H9 (cell line): ENCODE data around the gene SUPT20H. TPM values are rescaled to one million over a fixed set of nuclear protein-coding genes. Genes with fewer than 3 reads are reported as not detected.

ENCODE experiments used
- DNase-seq: peaks from one replicate; pipeline ENCODE4 v3.0.0-alpha.2; 2017
- H2AFZ ChIP-seq: one replicate; pipeline ENCODE4 v1.6.1; 2013; ENCODE audit warnings: mild to moderate bottlenecking, low read length, control low read depth, moderate library complexity
- H2AK5ac ChIP-seq: 2 replicates; pipeline ENCODE4 v1.6.1; 2013; ENCODE audit warnings: low read length, control low read depth, mixed read lengths; ENCODE audit not compliant: insufficient read length
- H2BK120ac ChIP-seq: one replicate; pipeline ENCODE4 v1.6.1; 2013; ENCODE audit warnings: low read depth, mild to moderate bottlenecking, low read length, control low read depth, inconsistent platforms; ENCODE audit not compliant: poor library complexity, severe bottlenecking
- H2BK12ac ChIP-seq: 2 replicates; pipeline ENCODE4 v1.6.1; 2013; ENCODE audit warnings: low read length, control low read depth, mixed read lengths, low read depth; ENCODE audit not compliant: insufficient read length
- H2BK15ac ChIP-seq: 2 replicates; pipeline ENCODE4 v1.6.1; 2013; ENCODE audit warnings: low read depth, low read length, control low read depth
- H2BK20ac ChIP-seq: one replicate; pipeline ENCODE4 v1.6.1; 2013; ENCODE audit warnings: low read depth, mild to moderate bottlenecking, low read length, control low read depth, inconsistent platforms; ENCODE audit not compliant: poor library complexity, severe bottlenecking
- H2BK5ac ChIP-seq: 2 replicates; pipeline ENCODE4 v1.6.1; 2013; ENCODE audit warnings: low read length, control low read depth, mixed read lengths; ENCODE audit not compliant: insufficient read length
- H3K14ac ChIP-seq: 2 replicates; pipeline ENCODE4 v1.6.1; 2013; ENCODE audit warnings: low read length, control low read depth; ENCODE audit not compliant: insufficient read depth
- H3K18ac ChIP-seq: 2 replicates; pipeline ENCODE4 v1.6.1; 2013; ENCODE audit warnings: low read depth, mild to moderate bottlenecking, mixed read lengths, low read length, control low read depth; ENCODE audit not compliant: insufficient read length
- H3K23ac ChIP-seq: 2 replicates; pipeline ENCODE4 v1.6.1; 2013; ENCODE audit warnings: low read length, control low read depth, mixed read lengths, low read depth; ENCODE audit not compliant: insufficient read length
- H3K23me2 ChIP-seq: 2 replicates; pipeline ENCODE4 v1.6.1; 2013; ENCODE audit warnings: low read depth, mild to moderate bottlenecking, mixed read lengths, low read length, control low read depth; ENCODE audit not compliant: insufficient read length, poor library complexity, severe bottlenecking
- H3K27ac ChIP-seq: 2 replicates; pipeline ENCODE4 v1.5.1; 2013; ENCODE audit warnings: low read length, control low read depth, mixed read lengths, low read depth; ENCODE audit not compliant: insufficient read length
- H3K27me3 ChIP-seq: 2 replicates; pipeline ENCODE4 v1.6.1; 2013; ENCODE audit warnings: low read length, control low read depth, inconsistent platforms; ENCODE audit not compliant: insufficient read depth
- H3K4ac ChIP-seq: 2 replicates; pipeline ENCODE4 v1.6.1; 2013; ENCODE audit warnings: low read depth, mild to moderate bottlenecking, control low read depth, inconsistent platforms, low read length, moderate library complexity
- H3K4me1 ChIP-seq: 2 replicates; pipeline ENCODE4 v1.6.1; 2013; ENCODE audit warnings: low read length, control low read depth, inconsistent platforms; ENCODE audit not compliant: insufficient read depth
- H3K4me2 ChIP-seq: 2 replicates; pipeline ENCODE4 v1.6.1; 2013; ENCODE audit warnings: low read length, control low read depth, mixed read lengths; ENCODE audit not compliant: insufficient read length, insufficient read depth
- H3K56ac ChIP-seq: 2 replicates; pipeline ENCODE4 v1.6.1; 2013; ENCODE audit warnings: low read depth, mild to moderate bottlenecking, mixed read lengths, low read length, control low read depth; ENCODE audit not compliant: insufficient read length
- H3K79me1 ChIP-seq: 2 replicates; pipeline ENCODE4 v1.6.1; 2013; ENCODE audit warnings: low read depth, mild to moderate bottlenecking, moderate library complexity, low read length, control low read depth, inconsistent platforms; ENCODE audit not compliant: insufficient read depth, poor library complexity, severe bottlenecking
- H3K79me2 ChIP-seq: 2 replicates; pipeline ENCODE4 v1.6.1; 2013; ENCODE audit warnings: low read length, control low read depth, inconsistent platforms; ENCODE audit not compliant: insufficient read depth
- H3K9ac ChIP-seq: 2 replicates; pipeline ENCODE4 v1.6.1; 2013; ENCODE audit warnings: low read length, control low read depth, mixed read lengths; ENCODE audit not compliant: insufficient read length; ENCODE audit errors: extremely low read depth
- H3K9me3 ChIP-seq: one replicate; pipeline ENCODE4 v1.6.1; 2013; ENCODE audit warnings: low read depth, low read length, inconsistent platforms; ENCODE audit not compliant: control insufficient read depth
- H3T11ph ChIP-seq: one replicate; pipeline ENCODE4 v1.6.1; 2013; ENCODE audit warnings: mild to moderate bottlenecking, low read length, control low read depth, inconsistent platforms
- H4K20me1 ChIP-seq: one replicate; pipeline ENCODE4 v1.6.1; 2013; ENCODE audit not compliant: control insufficient read depth, insufficient read length, insufficient read depth
- H4K5ac ChIP-seq: 2 replicates; pipeline ENCODE4 v1.6.1; 2013; ENCODE audit warnings: low read depth, mild to moderate bottlenecking, mixed read lengths, low read length, control low read depth; ENCODE audit not compliant: insufficient read length
- H4K8ac ChIP-seq: replicated peaks from 2 replicates; pipeline ENCODE4 v1.6.1; 2013; ENCODE audit warnings: low read length, control low read depth, mixed read lengths, low read depth; ENCODE audit not compliant: insufficient read length
- H4K91ac ChIP-seq: 2 replicates; pipeline ENCODE4 v1.6.1; 2013; ENCODE audit warnings: low read depth, mild to moderate bottlenecking, moderate library complexity, mixed read lengths, low read length, control low read depth; ENCODE audit not compliant: insufficient read length
- H3K27ac Mint-ChIP-seq, 3 experiments: 2 replicates in 2 of 3; 3 replicates in 1 of 3; pipeline ENCODE4 v1.8.0; 2020 to 2021; ENCODE audit warnings: mixed read lengths in 3 of 3, mild to moderate bottlenecking in 1 of 3, moderate library complexity in 1 of 3
- H3K27me3 Mint-ChIP-seq: 2 replicates; pipeline ENCODE4 v1.8.0; 2021; ENCODE audit warnings: low read depth, mild to moderate bottlenecking, moderate library complexity, mixed read lengths
- H3K36me3 Mint-ChIP-seq, 3 experiments: 2 replicates in 2 of 3; 3 replicates in 1 of 3; pipeline ENCODE4 v1.8.0; 2020 to 2021; ENCODE audit warnings: low read depth in 3 of 3, mixed read lengths in 3 of 3; ENCODE audit not compliant: insufficient read depth in 1 of 3
- H3K4me1 Mint-ChIP-seq, 2 experiments: 2 replicates each; pipeline ENCODE4 v1.8.0; 2020; ENCODE audit warnings: mixed read lengths in 2 of 2
- H3K4me3 Mint-ChIP-seq, 2 experiments: 2 replicates in 1 of 2; 3 replicates in 1 of 2; pipeline ENCODE4 v1.8.0; 2020 to 2021; ENCODE audit warnings: mild to moderate bottlenecking in 2 of 2, mixed read lengths in 2 of 2, moderate library complexity in 1 of 2
- H3K9me3 Mint-ChIP-seq, 2 experiments: 2 replicates in 1 of 2; 3 replicates in 1 of 2; pipeline ENCODE4 v1.8.0; 2020; ENCODE audit warnings: mild to moderate bottlenecking in 2 of 2, mixed read lengths in 2 of 2, moderate library complexity in 1 of 2
- WGBS: extraction: QIAGEN DNeasy Blood & Tissue Kit; methylation state at CpG from one replicate; pipeline ENCODE4 v1.1.7; 2013; ENCODE audit warnings: missing lambda C conversion rate, low lambda C conversion rate, mixed read lengths; ENCODE audit not compliant: insufficient read length; ENCODE audit errors: extremely low coverage; 5-methylcytosine and 5-hydroxymethylcytosine counted together
- total RNA-seq: library from RNA; stranded (reverse); gene quantifications from 2 replicates; pipeline ENCODE4 v1.2.1, GENCODE V29; 2021
- TF ChIP-seq, protein P1 (sequence below): fragments of 200-600 bp; sonication (generic); conservative IDR thresholded peaks from 3 replicates; pipeline ENCODE4 v1.8.0; 2021; ENCODE audit warnings: antibody characterized with exemption, mild to moderate bottlenecking

Gene SUPT20H
- total RNA-seq, 1 experiment from 2014 or later = 59.5 TPM

DNA sequence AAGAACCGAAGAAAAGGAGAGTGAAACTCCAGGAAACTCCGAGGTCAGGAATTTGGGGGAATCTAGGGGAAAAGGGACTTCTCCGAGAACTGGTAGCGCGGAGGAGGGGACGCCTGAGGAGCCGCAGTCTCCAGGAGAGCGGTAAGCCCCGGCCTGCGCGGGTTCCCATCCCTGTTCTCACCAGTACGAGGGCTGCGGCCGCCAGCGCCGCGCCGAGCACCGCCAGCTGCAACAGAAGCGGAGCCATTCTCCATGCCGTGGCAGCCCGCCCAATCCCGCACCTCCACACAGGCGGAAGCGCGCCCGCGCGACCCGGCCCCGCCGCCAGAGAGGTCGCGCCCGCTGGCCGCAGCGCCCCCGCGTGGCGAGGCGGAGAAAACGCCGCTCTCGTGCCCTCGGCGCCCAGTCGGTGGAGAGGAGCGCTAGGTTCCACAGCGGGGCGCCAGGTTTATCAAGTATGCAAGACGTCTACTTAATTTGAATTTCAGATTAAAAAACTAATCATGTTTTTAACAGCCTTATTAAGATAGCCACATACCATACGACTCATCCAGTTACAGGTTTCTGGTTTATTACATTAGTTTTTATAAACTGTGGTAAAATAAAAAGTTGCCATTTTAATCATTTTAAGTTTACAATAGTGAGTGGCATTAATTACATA is 60.3 kb downstream of the SUPT20H start, which contains the start of gene ALG5:
Gene ALG5, minus strand, starts transcription at position 287 of the 661 bp plus-strand sequence. Its CDS starts 40 bp downstream, at position 247.
- Histone ChIP-seq H2BK12ac (no peak within 1 kb of the TSS), H2BK120ac (no peak within 1 kb of the TSS), H3T11ph (peak within 1 kb of the TSS; percentile 56), H3K4me2 (peak within 1 kb of the TSS; percentile 97), H4K91ac (no peak within 1 kb of the TSS), H4K8ac (no peak within 1 kb of the TSS), H3K18ac (peak within 1 kb of the TSS; percentile 91), H3K14ac (peak within 1 kb of the TSS; percentile 92), H3K23me2 (peaks cover 3% of the 10 kb centered on the region), H3K27me3 (no peaks in the 10 kb centered on the region), H2BK20ac (no peak within 1 kb of the TSS), H2AFZ (no peak within 1 kb of the TSS), H3K9me3 (no peaks in the 10 kb centered on the region), H2BK15ac (no peak within 1 kb of the TSS), H3K27ac (peak within 1 kb of the TSS; percentile 93), H2BK5ac (no peak within 1 kb of the TSS), H2AK5ac (no peak within 1 kb of the TSS), H3K23ac (no peak within 1 kb of the TSS), H4K20me1 (no peaks in the 10 kb centered on the region), H3K56ac (peak within 1 kb of the TSS; percentile 19), H4K5ac (peak within 1 kb of the TSS; percentile 89), H3K79me1 (peaks cover 3% of the 10 kb centered on the region), H3K9ac (peak within 1 kb of the TSS; percentile 96), H3K79me2 (peaks cover 9% of the 10 kb centered on the region; the same call in 1 of the 2 replicates), H3K4me1 (no peaks in the 10 kb centered on the region), H3K4ac (no peak within 1 kb of the TSS)
- no peaks in the 10 kb centered on the region; the same call in 1 of the 2 replicates for H3K27me3 Mint-ChIP-seq
- peak; percentile 92 for DNase-seq
- whole genome bisulfite sequencing = no CpG with 5 or more reads among the region's 52 CpGs
- TF ChIP-seq, protein P1, sequence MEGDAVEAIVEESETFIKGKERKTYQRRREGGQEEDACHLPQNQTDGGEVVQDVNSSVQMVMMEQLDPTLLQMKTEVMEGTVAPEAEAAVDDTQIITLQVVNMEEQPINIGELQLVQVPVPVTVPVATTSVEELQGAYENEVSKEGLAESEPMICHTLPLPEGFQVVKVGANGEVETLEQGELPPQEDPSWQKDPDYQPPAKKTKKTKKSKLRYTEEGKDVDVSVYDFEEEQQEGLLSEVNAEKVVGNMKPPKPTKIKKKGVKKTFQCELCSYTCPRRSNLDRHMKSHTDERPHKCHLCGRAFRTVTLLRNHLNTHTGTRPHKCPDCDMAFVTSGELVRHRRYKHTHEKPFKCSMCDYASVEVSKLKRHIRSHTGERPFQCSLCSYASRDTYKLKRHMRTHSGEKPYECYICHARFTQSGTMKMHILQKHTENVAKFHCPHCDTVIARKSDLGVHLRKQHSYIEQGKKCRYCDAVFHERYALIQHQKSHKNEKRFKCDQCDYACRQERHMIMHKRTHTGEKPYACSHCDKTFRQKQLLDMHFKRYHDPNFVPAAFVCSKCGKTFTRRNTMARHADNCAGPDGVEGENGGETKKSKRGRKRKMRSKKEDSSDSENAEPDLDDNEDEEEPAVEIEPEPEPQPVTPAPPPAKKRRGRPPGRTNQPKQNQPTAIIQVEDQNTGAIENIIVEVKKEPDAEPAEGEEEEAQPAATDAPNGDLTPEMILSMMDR = peak; percentile 98
- peak within 1 kb of the TSS; percentile 100 for H3K27ac Mint-ChIP-seq
- H3K36me3 Mint-ChIP-seq = peaks cover 9 to 26% (median 25%) of the 10 kb centered on the region in 3 experiments; a peak in 6 of 7 replicates
- H3K4me3 Mint-ChIP-seq = peak within 1 kb of the TSS; percentile 100
- peaks cover 10 to 21% of the 10 kb centered on the region in 2 experiments for H3K4me1 Mint-ChIP-seq
- H3K9me3 Mint-ChIP-seq = no peaks in the 10 kb centered on the region; a peak in 1 of 5 replicates
